LoVo (cell line): ENCODE results near the gene AQP1.

Source experiments
- DNase-seq: peaks from one replicate; pipeline ENCODE4 v3.0.0-alpha.2; 2016; ENCODE audit warnings: low spot score

Gene AQP1

GRCh38 chr7:30906515-30907240 is 5.0 kb upstream of the AQP1 start:
- DNase-seq, result no peak

- no peak for DNase-seq
Observed at GRCh38 chr7:30907527-30908267, 4.0 kb upstream of the AQP1 start.

- DNase-seq, result no peak
Observed at GRCh38 chr7:30908681-30909080, 3.0 kb upstream of the AQP1 start.

- no peak for DNase-seq
Observed at GRCh38 chr7:30909431-30909830, 2.2 kb upstream of the AQP1 start.

GRCh38 chr7:30910411-30911073 is 1.1 kb upstream of the AQP1 start:
- DNase-seq, result no peak

- DNase-seq, result no peak
Observed at GRCh38 chr7:30911133-30911532, 520 bp upstream of the AQP1 start.

GRCh38 chr7:30912021-30912730 is 523 bp downstream of the AQP1 start:
- no peak for DNase-seq

GRCh38 chr7:30912731-30912985 is 1.0 kb downstream of the AQP1 start:
- no peak for DNase-seq

- no peak for DNase-seq
Observed at GRCh38 chr7:30912986-30913811, 1.5 kb downstream of the AQP1 start.

GRCh38 chr7:30913821-30914515 is 2.3 kb downstream of the AQP1 start:
- no peak for DNase-seq

- peak; percentile 62 for DNase-seq
Observed at GRCh38 chr7:30914596-30914995, 2.9 kb downstream of the AQP1 start.

- DNase-seq, result no peak
Observed at GRCh38 chr7:30915005-30915601, 3.5 kb downstream of the AQP1 start.

GRCh38 chr7:30915751-30916150 is 4.1 kb downstream of the AQP1 start:
- DNase-seq, result no peak

- no peak for DNase-seq
Observed at GRCh38 chr7:30916255-30916654, 4.6 kb downstream of the AQP1 start.

- no peak for DNase-seq
Observed at GRCh38 chr7:30916767-30917166, 5.1 kb downstream of the AQP1 start.

- DNase-seq, result no peak
Observed at GRCh38 chr7:30917216-30917893, 5.7 kb downstream of the AQP1 start.

- DNase-seq, result no peak
Observed at GRCh38 chr7:30918676-30919075, 7.0 kb downstream of the AQP1 start.

GRCh38 chr7:30920021-30920583 is 8.4 kb downstream of the AQP1 start:
- no peak for DNase-seq

- DNase-seq, result no peak
Observed at GRCh38 chr7:30920584-30921539, 9.2 kb downstream of the AQP1 start.
